ENCODE results near the gene DMD.
"Not testable (repeated sequence)": the region's sequence is repeated elsewhere in the genome, so short reads cannot be mapped to it uniquely, and the experiment has no call there.

DMD gene

DNA sequence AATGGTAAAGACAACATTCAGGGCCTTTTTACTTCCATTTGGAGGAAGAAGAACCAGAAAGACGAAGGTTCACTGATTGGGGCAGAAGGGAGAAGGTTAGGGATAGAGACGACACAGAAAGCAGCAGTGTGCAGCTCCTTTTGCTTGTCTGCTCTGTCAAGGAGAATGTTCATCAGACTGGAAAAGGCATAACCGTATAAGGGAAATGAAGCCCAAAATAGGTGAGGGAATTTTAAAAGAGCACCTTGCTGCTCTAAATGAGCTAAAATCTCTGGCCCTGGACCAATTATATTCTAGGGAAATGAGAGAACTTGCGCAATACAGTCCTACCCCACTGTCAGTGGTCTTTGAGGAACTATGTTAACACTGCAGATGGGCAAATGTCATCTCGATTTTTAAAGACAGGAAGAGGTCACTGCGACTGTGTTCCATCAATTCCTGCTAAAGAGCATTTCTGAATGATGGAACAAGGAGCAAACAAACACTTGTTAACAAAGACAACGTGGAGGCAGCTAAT, 1229.7 kb downstream of the DMD start:
- DNase-seq = no peak

DNA sequence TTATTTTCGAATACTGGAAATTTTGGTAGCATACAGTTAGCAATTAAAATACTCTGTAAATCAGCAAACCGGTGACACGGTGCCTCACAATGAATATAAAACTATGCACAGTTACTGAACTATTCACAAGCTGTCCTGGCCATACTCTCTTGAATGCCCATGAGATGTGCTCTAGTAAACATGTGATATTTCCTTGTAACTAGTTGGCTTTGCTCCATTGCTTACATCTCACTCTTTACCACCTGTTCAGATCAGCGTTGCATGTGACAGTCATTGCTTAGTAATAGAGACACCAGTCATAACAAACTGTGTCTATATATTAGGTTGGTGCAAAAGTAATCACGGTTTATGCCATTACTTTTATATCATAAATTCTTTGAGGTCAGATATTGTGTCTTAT, 1241.6 kb downstream of the DMD start:
- no peak for DNase-seq

DNA sequence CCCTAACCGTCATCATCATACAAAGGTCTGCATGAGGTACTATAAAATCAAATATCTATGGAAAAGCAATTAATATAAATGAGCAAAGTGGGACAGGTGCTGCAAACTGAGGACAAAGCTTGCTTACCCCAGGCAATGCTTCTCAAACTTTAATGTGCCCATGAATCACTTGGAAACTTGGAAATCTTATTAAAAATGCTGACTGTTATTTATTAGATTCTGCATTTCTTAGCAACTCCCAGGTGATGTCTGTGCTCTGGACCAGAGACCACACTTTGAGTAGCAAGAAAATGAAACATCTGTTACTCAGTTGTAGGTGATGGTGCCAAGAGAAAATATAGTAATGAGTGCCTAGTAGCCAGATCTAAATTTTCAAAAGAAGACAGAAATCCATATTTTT, 1249.1 kb downstream of the DMD start:
- DNase-seq = no peak

DNA sequence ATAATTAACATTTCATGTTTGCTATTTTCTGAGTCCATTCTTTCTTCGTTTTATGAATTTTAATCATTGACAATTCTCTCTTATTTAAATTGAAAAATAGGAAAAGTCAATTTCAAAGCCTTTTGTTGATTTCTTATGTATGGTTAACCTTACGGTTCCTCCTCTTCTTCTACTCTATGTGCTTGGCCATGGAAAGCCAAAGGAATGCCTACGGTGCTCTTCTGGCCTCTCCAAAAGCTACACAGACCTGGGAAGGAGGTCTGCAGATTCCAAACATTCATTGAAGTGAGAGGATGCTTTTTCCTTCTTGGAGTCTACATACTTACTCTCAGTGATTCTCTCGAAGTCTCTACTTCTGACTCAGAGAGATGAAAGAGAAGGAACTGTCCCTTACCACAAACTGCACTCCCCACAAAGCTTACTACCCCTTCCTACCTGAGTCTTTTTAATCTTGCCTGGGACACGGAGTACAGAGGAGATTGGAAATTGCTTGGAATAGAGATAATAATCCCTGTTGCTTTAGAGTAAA, 1276.4 kb downstream of the DMD start:
- no peak for DNase-seq

DNA sequence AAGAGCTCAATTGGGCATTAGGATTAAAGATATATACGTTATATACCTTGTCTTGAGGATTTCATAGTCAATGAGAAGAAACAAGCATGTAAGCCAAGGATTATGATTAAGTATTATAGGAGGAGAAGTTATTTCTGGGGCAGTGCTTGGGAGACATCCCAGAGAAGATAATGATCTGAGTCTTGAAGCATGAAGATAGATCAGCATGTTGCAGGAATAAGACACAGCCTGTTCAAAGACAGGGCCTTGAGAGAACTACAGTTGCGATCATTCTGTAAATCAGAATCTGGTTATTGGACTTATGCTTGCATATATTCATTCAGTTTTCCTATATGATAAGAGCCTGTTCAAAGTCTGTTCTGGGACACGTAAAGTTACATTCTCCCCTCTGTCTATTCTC, 1277.3 kb downstream of the DMD start:
- DNase-seq = no peak

DNA sequence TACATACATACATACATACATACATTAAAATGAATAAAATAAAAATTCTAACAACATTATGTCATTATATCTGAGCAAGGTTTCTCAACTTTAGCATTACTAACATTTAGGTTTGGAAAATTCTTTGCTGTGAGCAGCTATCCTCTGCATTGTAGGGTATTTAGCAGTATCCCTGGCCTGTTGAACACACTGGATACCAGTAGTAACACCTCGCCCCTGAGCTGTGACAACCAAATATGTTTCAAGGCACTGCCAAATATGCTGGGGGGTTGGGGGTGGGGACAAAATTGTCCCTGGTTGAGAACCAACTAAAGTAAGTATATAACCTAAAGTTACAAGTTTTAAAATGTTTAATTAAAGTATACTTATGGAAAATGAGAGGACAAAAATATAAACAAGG, 1278.6 kb downstream of the DMD start:
- no peak for DNase-seq

DNA sequence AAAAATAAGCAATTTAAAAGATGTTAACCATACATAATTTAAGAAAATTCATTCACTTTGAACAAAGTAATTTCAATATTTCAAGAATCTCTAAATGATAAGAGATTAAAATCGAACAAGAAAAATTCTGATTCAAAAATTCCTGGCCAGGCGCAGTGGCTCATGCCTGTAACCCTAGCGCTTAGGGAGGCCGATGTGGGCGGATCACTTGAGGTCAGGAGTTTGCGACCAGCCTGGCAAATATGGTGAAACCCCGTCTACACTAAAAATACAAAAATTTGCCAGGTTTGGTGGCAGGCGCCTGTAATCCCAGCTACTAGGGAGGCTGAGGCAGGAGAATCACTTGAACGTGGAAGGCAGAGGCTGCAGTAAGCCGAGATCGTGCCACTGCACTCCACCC, 1279.0 kb downstream of the DMD start:
- not testable (repeated sequence) for DNase-seq

DNA sequence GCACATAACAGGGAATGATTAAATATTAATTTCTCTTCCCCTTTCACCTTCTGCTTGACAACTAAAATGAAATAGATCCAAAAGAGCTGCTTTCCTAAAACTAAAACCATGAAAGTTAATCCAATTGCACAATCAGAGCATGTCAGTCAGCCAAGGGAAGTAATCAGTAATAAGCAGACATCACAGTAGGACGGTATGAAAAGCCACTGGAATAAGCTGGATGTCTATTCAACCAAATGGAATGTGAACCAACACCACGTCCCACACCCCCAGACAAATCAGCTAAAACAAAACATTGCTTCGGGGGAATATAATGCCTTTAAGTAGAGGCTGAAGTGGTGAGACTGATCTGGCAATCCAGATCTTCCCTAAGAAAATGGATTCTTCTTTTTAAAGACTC, 1280.1 kb downstream of the DMD start:
- no peak for DNase-seq

DNA sequence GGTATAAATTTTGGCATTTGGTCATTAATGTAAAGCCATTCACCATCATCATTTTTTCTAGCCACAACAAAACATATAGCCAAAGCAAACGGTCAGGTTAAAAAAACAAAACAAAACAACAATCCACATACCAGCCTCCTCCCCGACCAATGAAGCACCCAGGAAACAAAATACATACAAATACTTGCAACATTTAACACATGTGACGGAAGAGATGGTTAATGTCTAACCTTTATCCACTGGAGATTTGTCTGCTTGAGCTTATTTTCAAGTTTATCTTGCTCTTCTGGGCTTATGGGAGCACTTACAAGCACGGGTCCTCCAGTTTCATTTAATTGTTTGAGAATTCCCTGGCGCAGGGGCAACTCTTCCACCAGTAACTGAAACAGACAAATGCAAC, 1282.0 kb downstream of the DMD start:
- no peak for DNase-seq

DNA sequence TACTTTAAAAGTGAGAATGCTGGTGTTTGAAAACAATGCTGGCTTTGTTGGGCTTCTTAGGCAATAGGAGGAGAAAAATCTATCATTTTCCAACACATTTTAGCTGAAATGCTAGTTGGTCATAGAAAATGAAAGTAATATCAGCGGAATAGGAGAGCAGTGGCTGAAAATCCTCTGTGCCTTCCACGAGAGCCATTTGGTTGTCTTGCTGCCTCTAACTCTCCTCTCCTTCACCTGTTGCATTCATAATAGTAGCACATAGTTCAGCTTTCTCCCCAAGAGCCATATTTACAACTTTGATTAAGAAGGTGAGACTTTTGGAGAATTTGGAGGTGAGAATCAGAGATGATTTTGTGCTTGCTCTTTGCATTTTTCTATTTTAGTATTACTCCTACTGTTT, 1290.1 kb downstream of the DMD start:
- DNase-seq = no peak

DNA sequence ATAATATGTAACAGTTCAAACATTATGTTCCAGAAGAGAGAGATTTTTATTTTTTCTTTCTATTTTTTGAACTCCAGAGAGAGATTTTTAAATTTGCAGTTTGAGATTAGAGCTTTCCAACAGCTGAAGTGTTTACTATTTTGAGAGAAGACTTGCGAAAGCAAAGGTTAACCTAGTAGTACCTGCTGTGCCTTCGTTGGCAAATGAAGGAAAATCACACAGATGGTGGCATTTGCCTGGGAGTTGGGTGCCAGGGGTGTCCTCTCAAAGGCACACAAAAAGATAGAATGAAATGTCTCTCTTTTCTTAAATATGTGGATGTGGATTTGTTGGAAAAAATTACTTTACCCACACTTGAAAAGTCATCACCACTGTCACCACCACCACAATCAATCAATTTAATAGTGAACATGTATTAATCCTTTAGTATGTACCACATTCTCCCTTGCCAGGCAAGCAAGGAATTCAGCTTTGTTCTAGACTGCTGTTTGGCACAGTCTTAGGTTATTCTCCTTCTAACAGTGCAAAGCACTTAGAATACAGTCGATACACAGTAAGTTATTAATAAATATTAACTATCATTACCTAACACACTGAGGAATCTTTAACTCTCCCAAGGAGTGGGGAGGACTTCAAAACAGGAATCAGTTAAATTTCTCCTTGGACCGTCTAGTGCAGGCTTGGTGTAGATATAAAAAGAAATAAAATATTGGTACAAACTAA, 1301.3 kb downstream of the DMD start:
- no peak for DNase-seq

DNA sequence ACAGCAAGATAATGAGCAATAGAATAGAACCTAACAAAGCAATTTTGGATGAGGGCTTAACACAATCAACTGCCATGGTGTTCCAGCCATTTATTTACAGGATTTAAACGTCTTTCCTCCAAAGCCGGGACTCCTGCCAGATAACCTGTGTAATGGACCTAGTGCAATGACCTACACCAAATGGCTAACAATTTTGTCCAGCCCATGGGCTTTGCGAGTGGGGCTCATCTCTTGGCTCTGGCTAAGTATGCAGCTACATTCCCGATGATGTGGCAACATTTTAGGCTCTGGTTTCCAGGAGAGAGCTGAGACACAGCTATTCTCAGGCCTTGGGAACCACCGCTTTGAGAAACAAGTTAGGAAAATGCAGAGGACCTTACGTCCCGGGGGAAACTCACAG, 1317.2 kb downstream of the DMD start:
- DNase-seq = no peak

DNA sequence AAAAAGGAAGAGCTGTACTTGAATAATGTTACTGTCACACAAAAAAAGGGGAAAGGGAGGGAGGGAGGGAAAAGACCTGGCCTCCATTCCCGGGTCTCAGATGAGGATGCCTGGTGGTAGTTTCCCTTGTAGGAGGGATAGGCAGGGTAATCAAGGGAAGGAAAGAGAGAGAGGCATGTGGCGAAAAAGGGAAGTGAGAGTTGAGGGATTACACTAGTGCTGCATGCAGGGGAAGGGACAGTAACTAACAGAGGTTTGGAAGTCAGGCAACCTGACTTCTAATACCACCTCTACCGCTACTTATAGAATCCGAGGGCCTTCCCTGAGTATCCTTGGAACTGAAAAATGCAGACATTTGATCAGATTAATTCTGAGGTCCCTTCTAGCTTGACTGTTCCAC, 1317.8 kb downstream of the DMD start:
- DNase-seq = no peak

DNA sequence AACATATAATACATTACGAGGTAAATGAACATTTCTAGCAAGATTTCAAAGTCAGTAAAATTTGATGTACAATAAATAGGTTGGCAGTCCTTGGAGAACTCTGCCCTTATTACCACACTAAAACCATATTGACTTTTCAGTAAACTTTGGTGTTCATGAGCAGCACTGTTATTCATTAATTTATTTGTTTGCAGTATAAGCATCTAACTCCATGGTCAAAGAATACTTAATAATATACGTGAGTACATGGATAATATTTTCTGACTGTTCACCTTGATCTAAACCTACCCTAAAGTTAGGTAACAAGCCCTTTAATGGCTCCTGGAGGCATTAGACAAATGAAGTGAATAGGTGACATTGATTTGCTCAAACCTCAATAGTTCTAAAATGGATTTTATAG, 1322.3 kb downstream of the DMD start:
- no peak for DNase-seq

DNA sequence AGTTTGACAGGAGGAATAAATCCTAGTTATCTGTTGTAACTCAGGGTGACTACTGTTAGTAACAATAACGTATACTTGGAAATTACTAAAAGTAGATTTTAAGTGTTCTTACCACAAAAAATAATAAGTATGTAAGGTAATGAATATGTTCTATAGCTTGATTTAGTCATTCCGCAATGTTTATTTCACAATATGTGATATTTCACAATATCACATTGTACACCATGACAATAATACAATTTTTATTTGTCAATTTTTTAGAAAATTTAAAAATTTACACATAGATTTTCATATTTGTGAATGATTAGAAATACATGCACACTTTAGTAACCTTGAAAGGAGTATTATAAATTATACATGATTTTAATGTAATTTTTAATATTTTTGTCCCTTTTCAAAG, 1326.8 kb downstream of the DMD start:
- no peak for DNase-seq

DNA sequence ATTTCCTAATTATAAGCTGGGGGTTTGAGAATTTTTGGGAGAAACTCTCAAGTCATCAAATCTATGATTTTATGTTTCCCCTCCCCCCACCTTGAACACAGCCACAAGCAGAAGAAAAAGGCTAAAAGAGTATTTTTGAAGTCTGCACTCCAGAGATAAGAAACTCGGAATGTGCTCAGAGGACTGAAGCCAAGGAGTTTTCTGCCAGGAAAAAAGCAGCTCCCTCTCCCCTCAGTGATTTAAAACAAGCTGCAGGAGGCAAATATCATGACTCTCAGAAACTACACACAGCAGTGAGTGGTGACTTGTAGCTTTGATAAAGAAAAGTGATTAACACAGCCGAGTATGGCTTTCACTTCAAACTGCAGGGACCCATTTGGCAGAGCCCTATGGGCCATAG, 1339.3 kb downstream of the DMD start:
- no peak for DNase-seq

DNA sequence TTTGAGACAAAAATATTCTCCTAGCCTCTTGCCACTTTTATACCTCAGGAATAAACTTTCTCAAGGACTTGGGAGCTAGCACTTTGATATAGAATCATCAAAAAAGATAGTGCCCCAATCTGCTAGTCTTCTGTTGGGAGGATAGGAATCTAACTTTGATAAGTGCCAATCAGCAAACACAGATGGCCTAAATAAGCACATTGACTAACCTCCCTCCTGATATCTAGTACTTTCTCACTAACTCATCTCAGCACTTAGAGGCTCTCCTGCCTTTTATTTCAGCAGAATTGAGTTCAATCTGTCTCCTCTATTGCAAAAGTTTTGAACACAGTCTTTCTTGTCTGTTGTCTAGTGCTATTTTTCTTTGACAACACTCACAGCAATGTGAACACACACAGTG, 1341.1 kb downstream of the DMD start:
- no peak for DNase-seq

DNA sequence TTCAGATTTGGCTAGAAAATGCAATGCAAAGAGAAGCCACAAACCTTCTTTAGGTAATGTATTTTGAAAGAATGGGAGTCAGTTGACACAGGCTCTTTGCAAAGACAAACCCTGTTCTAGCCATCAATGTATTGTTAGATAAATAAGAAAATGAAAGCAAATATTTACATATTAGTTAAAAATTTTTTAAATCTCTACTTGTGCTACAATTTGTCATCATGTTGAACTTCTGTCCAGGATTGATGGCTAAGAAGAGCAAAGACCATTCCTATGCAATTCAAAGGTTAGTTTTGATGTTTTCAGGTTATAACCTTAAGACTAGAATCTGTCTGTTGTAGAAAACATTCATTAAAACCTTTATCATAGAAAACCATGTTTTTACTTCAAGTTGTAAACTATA, 1350.7 kb downstream of the DMD start:
- no peak for DNase-seq

DNA sequence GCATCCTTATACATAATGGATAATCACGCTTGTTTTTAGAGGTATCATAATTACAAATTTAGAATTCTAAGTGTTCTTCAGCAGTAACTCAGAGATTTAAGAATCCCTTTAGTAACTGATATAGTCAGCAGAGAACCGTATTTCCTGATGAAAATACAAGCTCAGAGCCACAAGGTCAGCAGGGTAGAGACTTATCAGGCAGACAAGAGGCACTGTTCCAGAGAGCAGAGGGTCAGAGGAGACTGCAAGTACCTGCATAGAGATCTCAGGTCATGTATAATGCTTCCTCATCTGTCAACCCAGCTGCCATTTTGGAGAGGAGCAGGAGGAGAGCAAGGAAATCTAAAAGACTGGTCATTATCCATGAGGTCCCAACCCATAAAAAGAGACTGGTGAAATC, 1352.4 kb downstream of the DMD start:
- no peak for DNase-seq

DNA sequence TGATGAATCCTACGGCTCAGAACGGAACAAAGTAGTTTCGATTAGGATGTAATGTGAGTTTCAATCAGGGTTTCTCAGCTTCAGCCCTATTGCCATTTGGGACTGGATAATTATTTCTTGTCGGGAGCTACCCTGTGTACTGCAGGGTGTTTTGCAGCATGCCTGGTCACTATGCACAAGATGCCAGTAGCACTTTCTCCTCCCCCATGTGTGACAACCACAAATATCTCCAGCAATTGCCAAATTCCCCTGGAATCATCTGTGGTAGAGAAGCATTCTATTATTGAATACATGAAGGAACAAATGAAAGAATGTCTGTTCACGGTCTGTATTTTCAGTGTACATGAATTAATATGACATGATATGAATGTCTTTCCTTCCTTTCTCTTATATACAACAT, 1356.6 kb downstream of the DMD start:
- DNase-seq = no peak

DNA sequence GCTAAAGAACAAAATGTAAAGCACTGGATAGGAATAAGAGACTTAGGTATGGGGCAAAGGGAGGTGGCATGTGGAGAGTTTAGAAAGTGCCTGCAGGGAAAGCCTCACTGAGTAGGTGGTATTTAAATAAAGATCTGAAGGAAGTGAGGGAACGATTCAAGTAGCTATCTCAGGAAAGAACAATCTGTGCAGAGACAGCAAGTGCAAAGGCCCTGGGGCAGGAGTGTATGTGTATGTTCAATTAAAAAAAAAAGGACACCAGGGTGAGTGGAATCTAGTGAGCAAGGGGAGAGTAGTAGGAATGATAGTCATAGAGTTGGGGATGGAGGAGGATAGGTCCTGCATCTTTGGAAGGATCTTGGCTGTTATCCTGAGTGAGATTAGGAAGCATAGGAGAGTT, 1359.6 kb downstream of the DMD start:
- no peak for DNase-seq

DNA sequence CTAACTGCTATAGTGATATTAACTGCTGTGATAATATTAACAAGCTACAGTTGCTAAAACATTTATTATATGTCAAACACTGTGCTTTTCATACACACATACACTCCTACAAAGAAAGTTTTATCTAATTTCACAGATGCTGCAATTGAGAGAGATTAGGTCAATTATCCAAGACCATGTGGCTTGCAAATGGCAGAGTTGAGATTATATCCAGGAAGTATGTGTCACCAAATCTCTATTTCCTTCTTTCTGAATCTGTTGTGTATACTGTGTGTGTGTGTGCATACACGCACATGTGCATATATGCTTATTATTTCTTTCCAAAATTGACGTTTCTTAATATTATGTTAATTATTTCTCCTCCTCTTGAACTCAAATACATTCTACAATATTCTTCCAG, 1363.6 kb downstream of the DMD start:
- no peak for DNase-seq

DNA sequence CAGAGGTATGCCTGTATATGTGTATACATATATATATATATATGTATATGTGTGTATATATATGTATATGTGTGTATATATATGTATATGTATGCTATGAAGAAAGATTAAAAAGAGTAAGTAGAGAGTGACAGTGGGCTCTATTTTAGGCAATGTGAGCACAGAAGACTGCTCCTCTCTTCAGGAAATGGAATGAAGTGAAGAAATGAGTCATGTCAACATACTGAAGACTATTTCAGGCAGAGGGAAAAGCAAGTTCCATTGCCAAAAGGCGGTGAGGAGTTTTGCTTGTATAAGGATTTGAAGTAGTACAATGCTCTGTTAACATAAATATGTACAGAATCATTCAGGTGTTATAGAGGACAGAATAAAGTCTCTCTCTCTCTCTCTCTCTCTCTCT, 1366.3 kb downstream of the DMD start:
- DNase-seq = no peak

DNA sequence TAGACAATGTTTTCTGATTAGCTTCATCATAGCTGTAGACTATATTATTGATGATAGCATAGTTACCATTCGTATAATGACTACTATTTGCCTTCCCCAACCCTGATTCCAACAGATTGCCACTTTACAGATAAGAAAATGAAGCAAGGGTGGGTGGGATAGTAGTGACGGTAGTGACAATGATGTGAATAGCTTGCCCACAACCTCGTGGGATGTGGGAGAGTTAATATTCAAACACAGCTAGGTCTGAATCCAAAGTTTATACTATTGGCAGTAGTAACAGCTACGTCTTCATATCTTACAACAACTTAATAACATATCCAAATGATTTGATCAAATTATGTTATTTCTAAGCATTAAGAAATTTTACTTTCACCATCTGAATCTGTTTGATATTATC, 1372.7 kb downstream of the DMD start:
- no peak for DNase-seq

DNA sequence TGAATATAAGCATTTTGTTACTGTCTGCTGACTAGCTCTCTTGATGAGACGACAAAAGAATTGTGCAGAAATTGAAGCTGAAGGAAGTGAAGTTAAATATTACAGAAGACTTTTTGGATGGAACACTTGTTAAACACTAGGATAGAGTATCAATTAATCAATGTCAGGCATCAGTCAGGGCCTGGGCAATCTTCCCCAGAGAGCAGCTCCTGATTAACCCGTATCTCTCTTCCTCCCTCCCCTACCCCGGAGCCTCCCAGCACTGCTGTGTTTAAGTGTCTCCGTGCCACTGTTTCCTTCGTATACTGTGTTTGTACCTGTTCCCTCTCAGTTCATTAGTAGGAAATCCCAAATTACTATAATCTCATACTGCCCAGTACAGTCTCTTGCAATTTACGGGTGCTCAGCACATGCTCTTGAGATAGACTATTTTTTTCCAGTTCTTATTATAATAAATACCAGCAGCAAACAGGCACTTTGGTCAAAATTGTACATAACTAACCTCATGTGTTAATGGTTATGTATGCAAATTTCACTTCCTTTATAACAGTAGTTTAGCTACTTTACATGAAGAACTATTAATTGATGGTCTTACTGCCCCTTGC, 1373.8 kb downstream of the DMD start:
- DNase-seq = no peak
